Measurements from ENCODE around the gene ACVR2B. TPM values are rescaled to one million over a fixed set of nuclear protein-coding genes. Genes with fewer than 3 reads are reported as not detected.
A peak's percentile ranks its signal among the peaks of the same experiment; 100 is the strongest.
"Not testable (repeated sequence)": the region's sequence is repeated elsewhere in the genome, so short reads cannot be mapped to it uniquely, and the experiment has no call there.

The ACVR2B gene
- 77.1 and 79.1 TPM in 2 replicates for total RNA-seq
- long read RNA-seq, partial matches to known transcripts, result 0 of 10 reads
- long read RNA-seq, other reads (novel, unspliced or antisense), result 10 of 10 reads

DNA sequence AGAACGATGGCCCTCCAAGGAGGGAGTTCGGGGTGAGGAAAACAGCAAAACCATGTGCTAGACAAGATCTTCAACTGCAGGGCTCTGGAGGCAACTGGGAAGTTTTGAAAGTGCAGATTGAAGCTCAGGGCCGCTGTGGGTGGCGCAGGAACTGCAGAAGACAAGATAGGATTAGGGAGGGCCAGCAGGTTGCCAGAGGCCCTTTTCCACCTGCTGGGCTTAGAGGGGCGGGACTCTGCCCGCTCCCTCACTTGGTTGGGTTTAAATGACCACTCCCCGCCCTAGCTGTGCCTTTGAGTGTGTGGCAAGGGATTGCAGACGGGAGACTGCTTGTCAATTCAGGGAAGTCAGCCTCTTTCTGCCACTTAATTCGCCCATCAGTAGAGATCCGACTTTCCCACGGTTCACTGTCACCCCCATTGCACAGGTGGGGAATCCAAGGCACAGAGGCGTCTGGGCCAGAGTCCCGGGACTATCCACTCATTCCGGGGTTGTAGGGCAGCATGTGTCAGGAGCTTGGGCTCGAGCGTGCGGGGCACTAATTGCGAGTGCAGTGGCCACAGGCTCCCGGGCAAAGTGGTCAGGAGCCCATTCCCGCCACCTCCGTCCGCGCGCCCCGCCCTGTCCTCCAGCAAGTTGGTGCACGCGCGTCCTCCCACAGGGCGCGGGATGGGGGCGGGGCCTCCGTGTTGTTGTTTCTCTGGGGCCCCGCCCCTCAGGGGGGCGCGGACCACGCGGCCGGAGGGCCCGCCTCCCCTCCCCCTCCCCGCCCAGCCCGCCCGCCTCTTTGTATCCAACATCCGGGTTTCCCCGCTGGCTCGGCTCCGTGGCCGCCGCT lies at the start of gene ACVR2B:
Gene ACVR2B, plus strand, starts transcription at position 816 of the 838 bp plus-strand sequence. CDS start 433 bp downstream, outside the sequence.
- Mint-ChIP-seq H3K4me3 (peak within 1 kb of the TSS; percentile 99), H3K4me1 (peaks cover 35% of the 10 kb centered on the region), H3K36me3 (ENCODE audit: low read depth) (peaks cover 7% of the 10 kb centered on the region), H3K27me3 (ENCODE audit: low read depth) (peaks cover 7% of the 10 kb centered on the region), H3K9me3 (peaks cover 4% of the 10 kb centered on the region), H3K27ac (ENCODE audit: unreplicated experiment) (peak within 1 kb of the TSS; percentile 100)
- DNase-seq (ENCODE audit: low read depth, low spot score), result peak; percentile 75
- TF ChIP-seq, protein P1, sequence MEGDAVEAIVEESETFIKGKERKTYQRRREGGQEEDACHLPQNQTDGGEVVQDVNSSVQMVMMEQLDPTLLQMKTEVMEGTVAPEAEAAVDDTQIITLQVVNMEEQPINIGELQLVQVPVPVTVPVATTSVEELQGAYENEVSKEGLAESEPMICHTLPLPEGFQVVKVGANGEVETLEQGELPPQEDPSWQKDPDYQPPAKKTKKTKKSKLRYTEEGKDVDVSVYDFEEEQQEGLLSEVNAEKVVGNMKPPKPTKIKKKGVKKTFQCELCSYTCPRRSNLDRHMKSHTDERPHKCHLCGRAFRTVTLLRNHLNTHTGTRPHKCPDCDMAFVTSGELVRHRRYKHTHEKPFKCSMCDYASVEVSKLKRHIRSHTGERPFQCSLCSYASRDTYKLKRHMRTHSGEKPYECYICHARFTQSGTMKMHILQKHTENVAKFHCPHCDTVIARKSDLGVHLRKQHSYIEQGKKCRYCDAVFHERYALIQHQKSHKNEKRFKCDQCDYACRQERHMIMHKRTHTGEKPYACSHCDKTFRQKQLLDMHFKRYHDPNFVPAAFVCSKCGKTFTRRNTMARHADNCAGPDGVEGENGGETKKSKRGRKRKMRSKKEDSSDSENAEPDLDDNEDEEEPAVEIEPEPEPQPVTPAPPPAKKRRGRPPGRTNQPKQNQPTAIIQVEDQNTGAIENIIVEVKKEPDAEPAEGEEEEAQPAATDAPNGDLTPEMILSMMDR (conservative IDR thresholded peaks at IDR 0.05), result no peak

DNA sequence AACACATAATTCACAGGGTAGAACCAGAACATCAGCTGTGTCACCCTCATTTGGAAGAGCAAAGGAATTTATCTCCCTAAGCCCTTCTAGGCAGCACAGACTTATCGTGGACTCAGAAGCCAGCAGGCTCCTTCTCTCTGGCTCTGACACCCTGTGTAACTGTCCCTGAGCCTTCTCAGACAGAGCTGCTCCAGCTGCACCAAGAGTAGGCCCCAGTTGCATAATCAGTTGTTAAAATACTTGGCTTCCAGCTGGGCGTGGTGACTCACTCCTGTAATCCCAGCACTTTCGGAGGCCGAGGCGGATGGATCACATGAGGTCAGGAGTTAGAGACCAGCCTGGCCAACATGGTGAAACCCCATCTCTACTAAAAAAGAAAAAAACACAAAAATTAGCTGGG lies 49.4 kb upstream of the ACVR2B start:
- no peak for DNase-seq (ENCODE audit: low read depth, low spot score)
- Mint-ChIP-seq H3K4me3 (no peak overlapping the region), H3K36me3 (ENCODE audit: low read depth) (peaks cover 40% of the 10 kb centered on the region), H3K9me3 (no peaks in the 10 kb centered on the region), H3K4me1 (no peaks in the 10 kb centered on the region), H3K27me3 (ENCODE audit: low read depth) (no peaks in the 10 kb centered on the region), H3K27ac (ENCODE audit: unreplicated experiment) (no peak overlapping the region)
- TF ChIP-seq, protein P1 (conservative IDR thresholded peaks at IDR 0.05), result no peak

DNA sequence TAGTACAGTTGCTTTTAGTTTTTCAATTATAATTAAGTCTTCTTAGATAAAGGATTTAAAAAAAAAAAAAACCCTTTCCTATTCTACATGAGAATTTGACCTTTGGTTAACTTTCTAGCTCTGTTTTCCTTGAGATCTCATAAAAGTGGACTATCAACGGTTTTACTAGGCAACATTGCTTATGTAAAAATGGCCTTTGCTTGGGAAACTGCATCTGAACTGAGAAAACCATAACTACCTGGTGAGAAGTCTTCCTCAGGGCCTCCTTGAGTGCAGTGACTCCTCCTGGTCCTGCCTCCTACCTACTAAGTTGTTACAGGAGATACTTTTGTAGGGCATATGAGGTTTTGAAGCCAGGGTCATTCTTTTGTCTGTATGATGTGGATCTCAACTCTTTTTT lies 42.1 kb upstream of the ACVR2B start:
- no peaks in the 10 kb centered on the region for H3K27me3 Mint-ChIP-seq (ENCODE audit: low read depth)
- H3K9me3 Mint-ChIP-seq, result peaks cover 5% of the 10 kb centered on the region
- no peak overlapping the region for H3K4me3 Mint-ChIP-seq
- peaks cover under 1% of the 10 kb centered on the region for H3K4me1 Mint-ChIP-seq
- TF ChIP-seq, protein P1 (conservative IDR thresholded peaks at IDR 0.05), result no peak
- no peak for DNase-seq (ENCODE audit: low read depth, low spot score)
- peaks cover 10% of the 10 kb centered on the region for H3K36me3 Mint-ChIP-seq (ENCODE audit: low read depth)
- no peak overlapping the region for H3K27ac Mint-ChIP-seq (ENCODE audit: unreplicated experiment)

DNA sequence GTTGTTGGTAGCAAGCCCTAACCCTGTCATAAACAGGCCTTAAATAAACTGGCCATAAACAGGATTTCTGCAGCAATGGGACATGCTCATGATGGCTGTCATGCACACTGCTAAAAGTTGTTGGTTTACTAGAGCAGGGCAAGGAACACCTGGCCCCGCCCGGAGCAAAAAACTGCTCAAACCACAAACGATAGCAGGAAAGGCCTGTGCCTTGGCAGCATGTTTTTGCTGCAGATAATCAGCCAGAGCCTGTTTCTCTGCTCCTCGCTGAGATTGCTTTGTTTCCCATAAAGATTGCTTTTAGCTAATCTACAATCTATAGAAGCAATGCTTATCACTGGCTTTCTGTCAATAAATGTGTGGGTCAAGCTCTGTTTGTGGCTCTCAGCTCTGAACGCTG lies 32.9 kb upstream of the ACVR2B start:
- H3K27ac Mint-ChIP-seq (ENCODE audit: unreplicated experiment); H3K4me3 Mint-ChIP-seq; H3K36me3 Mint-ChIP-seq (ENCODE audit: low read depth); H3K4me1 Mint-ChIP-seq; H3K9me3 Mint-ChIP-seq; DNase-seq (ENCODE audit: low read depth, low spot score); H3K27me3 Mint-ChIP-seq (ENCODE audit: low read depth): not testable (repeated sequence)

DNA sequence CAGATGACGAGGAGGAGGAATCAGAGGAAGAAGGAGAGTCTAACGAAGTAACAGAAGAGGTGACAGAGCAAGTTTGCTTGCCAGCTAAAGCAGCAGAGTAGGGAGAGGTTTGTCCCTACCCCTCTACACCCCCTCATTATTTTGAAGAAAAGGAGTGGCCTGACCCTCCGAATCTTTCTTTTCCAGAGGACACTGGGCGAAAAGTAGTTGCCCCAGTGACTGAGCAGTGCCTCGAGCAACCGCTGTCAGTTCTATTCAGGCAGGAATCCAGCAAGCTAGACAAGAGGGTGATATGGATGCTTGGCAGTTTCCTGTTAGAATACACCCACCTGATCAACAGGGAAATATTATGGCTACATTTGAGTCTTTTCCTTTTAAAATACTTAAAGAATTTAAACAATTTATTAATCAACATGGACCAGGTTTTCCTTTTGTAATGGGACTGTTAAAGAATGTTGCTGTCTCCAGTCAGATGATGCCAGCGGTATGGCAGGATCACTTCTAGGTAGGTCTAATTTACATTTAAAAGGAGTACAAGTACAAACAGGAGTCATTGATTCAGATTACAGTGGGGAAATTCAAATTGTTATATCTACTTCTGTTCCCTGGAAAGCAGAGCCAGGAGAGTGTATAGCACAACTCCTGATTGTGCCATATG lies 31.9 kb upstream of the ACVR2B start:
- TF ChIP-seq, protein P1 (conservative IDR thresholded peaks at IDR 0.05), result no peak
- Mint-ChIP-seq H3K27me3 (ENCODE audit: low read depth) (no peaks in the 10 kb centered on the region), H3K4me3 (no peak overlapping the region), H3K4me1 (peaks cover 1% of the 10 kb centered on the region), H3K27ac (ENCODE audit: unreplicated experiment) (no peak overlapping the region), H3K36me3 (ENCODE audit: low read depth) (no peaks in the 10 kb centered on the region), H3K9me3 (no peaks in the 10 kb centered on the region)
- no peak for DNase-seq (ENCODE audit: low read depth, low spot score)

DNA sequence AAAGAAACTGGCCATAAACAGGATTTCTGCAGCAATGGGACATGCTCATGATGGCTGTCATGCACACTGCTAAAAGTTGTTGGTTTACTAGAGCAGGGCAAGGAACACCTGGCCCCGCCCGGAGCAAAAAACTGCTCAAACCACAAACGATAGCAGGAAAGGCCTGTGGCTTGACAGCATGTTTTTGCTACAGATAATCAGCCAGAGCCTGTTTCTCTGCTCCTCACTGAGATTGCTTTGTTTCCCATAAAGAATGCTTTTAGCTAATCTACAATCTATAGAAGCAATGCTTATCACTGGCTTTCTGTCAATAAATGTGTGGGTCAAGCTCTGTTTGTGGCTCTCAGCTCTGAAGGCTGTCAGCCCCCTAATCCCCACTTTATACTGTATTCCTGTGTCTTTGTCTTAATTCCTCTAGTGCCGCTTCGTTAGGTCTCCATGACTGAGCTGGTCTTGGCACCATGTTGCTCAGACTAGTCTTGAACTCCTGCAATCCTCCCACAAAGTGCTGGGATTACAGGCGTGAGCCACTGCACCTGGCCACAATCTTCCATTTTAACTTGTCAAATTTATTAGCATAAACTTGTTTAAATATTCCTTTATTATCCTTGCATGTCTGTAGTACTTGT lies 26.8 kb upstream of the ACVR2B start:
- H3K4me3 Mint-ChIP-seq; H3K9me3 Mint-ChIP-seq; DNase-seq (ENCODE audit: low read depth, low spot score); H3K27ac Mint-ChIP-seq (ENCODE audit: unreplicated experiment); H3K27me3 Mint-ChIP-seq (ENCODE audit: low read depth); H3K4me1 Mint-ChIP-seq: not testable (repeated sequence)
- H3K36me3 Mint-ChIP-seq (ENCODE audit: low read depth), result peaks cover 14% of the 10 kb centered on the region

DNA sequence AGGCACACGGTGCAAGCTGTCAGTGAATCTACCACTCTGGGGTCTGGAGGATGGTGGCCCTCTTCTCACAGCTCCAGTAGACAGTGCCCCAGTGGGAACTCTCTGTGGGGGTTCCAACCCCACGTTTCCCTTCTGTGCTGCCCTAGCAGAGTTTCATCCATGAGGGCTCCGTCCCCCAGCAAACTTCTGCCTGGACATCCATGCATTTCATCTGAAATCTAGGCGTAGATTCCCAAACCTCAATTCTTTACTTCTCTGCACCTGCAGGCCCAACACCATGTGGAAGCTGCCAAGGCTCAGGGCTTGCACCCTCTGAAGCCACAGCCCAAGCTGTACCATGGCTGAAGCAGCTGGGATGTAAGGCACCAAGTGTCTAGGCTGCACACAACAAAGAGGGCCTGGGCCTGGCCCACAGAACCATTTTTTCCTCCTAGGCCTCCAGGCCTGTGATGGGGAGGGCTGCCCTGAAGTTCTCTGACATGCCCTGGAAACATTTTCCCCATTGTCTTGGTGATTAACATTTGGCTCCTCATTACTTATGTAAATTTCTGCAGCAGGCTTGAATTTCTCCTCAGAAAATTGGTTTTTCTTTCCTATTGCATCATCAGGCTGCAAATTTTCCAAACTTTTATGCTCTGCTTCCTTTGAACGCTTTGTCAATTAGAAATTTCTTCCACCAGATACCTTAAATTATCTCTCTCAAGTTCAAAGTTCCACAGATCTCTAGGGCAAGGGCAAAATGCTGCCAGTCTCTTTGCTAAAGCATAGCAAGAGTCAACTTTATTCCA lies 20.6 kb upstream of the ACVR2B start:
- H3K27me3 Mint-ChIP-seq (ENCODE audit: low read depth); DNase-seq (ENCODE audit: low read depth, low spot score); H3K4me1 Mint-ChIP-seq; H3K4me3 Mint-ChIP-seq; H3K27ac Mint-ChIP-seq (ENCODE audit: unreplicated experiment): not testable (repeated sequence)
- peaks cover 48% of the 10 kb centered on the region for H3K36me3 Mint-ChIP-seq (ENCODE audit: low read depth)
- H3K9me3 Mint-ChIP-seq, result peaks cover 38% of the 10 kb centered on the region

DNA sequence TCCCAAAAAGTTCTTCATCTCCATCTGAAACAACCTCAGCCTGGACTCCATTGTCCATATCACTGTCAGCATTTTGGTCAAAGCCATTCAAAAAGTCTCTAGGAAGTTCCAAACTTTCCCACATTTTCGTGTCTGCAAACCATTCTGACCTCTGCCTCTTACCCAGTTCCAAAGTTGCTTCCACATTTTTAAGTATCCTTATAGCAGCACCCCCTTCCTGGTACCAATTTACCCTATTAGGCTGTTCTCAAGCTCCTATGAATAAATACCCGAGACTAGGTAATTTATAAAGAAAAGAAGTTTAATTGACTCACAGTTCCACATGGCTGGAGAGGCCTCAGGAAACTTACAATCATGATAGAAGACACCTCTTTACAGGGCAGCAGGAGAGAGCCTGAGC lies 20.0 kb upstream of the ACVR2B start:
- H3K36me3 Mint-ChIP-seq (ENCODE audit: low read depth), result peaks cover 48% of the 10 kb centered on the region
- not testable (repeated sequence) for H3K27ac Mint-ChIP-seq (ENCODE audit: unreplicated experiment)

More for the DNA sequence above, 20.0 kb upstream of the ACVR2B start:
- not testable (repeated sequence) for H3K4me1 Mint-ChIP-seq; H3K4me3 Mint-ChIP-seq; DNase-seq (ENCODE audit: low read depth, low spot score); H3K27me3 Mint-ChIP-seq (ENCODE audit: low read depth)
- H3K9me3 Mint-ChIP-seq, result peaks cover 38% of the 10 kb centered on the region
